H1 (cell line): ENCODE results near the gene ACADVL.

Experiments used
- EP300 ChIP-seq, 2 experiments: IDR thresholded peaks; 1 replicate in 1 of 2; 2 replicates in 1 of 2; pipeline ENCODE4 v1.6.1; 2011 to 2012; ENCODE audit warnings: low read depth in 2 of 2, low read length in 2 of 2, mild to moderate bottlenecking in 2 of 2, borderline replicate concordance in 1 of 2, inconsistent platforms in 1 of 2, moderate library complexity in 1 of 2
- TEAD4 ChIP-seq: IDR thresholded peaks from 2 replicates; pipeline ENCODE4 v1.6.1; 2012; ENCODE audit warnings: low read depth, low read length, inconsistent platforms, mixed read lengths
- TF ChIP-seq, protein P1 (sequence below), 3 experiments: IDR thresholded peaks; 1 replicate in 2 of 3; 2 replicates in 1 of 3; pipeline versions ENCODE4 v1.5.1 to v1.6.1; 2011; ENCODE audit warnings: low read length in 3 of 3, mild to moderate bottlenecking in 3 of 3, inconsistent platforms in 2 of 3, low read depth in 1 of 3, moderate library complexity in 1 of 3; ENCODE audit not compliant: insufficient read depth in 1 of 3; ENCODE audit errors: control extremely low read depth in 1 of 3

DNA sequence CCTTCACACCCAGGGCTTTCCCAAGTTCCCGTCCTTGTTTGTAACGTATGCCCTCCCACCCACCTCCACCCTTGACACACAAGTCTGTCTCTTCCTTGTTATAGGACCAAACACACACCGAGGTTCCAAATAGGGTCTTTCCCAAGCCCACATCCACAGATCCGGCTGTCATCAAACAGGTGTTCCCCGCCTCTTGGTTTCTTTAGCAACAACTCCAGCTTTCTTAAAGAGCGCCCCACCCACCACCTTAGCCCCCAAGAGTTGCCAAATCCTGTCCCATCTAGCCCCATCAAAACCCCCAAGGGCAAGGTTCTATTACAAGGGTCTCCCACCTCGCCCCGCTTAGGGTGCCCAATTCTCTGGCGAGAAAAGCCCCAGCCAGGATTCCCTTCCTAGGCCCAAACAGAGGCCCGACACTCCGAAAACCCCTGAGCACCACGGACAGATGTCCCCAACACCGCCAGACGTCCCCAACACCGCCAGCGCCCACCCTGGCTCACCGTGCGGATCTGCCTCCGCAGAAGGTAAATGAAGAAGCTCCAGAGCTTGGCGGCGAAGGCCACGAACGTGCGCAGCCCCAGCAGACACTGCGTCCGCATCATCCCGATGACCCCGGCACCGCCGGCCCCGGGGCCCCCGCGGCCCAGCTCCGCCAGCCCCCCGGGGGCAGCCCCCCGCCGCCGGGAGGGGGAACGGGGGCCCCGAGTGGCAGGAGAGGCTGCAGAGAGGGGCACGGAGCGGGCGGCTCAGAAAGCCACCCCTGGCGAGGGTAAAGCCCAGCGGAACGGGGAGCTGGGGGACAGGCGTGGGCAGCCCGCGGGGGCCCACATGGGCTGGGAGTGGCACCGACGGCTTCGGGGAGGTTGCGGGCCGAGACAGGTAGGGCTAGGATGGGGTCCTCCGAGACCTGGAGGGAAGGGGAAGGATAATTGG is 31.2 kb downstream of the ACADVL start:
- TF ChIP-seq, protein P1, sequence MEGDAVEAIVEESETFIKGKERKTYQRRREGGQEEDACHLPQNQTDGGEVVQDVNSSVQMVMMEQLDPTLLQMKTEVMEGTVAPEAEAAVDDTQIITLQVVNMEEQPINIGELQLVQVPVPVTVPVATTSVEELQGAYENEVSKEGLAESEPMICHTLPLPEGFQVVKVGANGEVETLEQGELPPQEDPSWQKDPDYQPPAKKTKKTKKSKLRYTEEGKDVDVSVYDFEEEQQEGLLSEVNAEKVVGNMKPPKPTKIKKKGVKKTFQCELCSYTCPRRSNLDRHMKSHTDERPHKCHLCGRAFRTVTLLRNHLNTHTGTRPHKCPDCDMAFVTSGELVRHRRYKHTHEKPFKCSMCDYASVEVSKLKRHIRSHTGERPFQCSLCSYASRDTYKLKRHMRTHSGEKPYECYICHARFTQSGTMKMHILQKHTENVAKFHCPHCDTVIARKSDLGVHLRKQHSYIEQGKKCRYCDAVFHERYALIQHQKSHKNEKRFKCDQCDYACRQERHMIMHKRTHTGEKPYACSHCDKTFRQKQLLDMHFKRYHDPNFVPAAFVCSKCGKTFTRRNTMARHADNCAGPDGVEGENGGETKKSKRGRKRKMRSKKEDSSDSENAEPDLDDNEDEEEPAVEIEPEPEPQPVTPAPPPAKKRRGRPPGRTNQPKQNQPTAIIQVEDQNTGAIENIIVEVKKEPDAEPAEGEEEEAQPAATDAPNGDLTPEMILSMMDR (IDR thresholded peaks at IDR 0.05; ENCODE audit: control extremely low read depth in 1 of 3, insufficient read depth in 1 of 3, low read depth in 1 of 3, low read length in 3 of 3) = no peak
- TF ChIP-seq EP300 (IDR thresholded peaks at IDR 0.05; ENCODE audit: borderline replicate concordance in 1 of 2, low read depth in 2 of 2, low read length in 2 of 2) (no peak), TEAD4 (no peak)
